Spleen (tissue), 7 donors: ENCODE data around the gene RPP25L.

Experiments used
- CTCF ChIP-seq, 11 experiments: fragments of 200-600 bp in 7 of 11; fragments of 450-650 bp in 4 of 11; sonication (generic) in 4 of 11; IDR thresholded peaks in 8 of 11; conservative IDR thresholded peaks in 3 of 11; 1 replicate in 7 of 11; 2 replicates in 4 of 11; pipeline versions ENCODE4 v1.4.0 to v1.8.0; 2016 to 2021; ENCODE audit warnings: antibody characterized with exemption in 11 of 11, inconsistent platforms in 4 of 11, mild to moderate bottlenecking in 1 of 11
- POLR2A ChIP-seq, 3 donors: fragments of 450-650 bp; IDR thresholded peaks; one replicate each; pipeline ENCODE4 v1.5.1; 2017; ENCODE audit warnings: antibody characterized with exemption in 3 of 3, mild to moderate bottlenecking in 1 of 3
- donor health status: DM: no; HTN: no; CAD: no; lungs with moderate emphysema.
- donor health status: DM: no; HTN: no; CAD: no.
- donor health status: DM: no; HTN: no; CAD: no.

GRCh38 chr9:34655394-34655793 is 43.5 kb upstream of the RPP25L start:
- no peak for TF ChIP-seq POLR2A (IDR thresholded peaks at IDR 0.05)
- TF ChIP-seq CTCF (IDR thresholded peaks at IDR 0.05 in 8 of 11, conservative IDR thresholded peaks at IDR 0.05 in 3 of 11), result no peak
